HEK293 (cell line): ENCODE data around the gene STIP1.

Experiments
- CTCF ChIA-PET: fragments of 350-600 bp; formaldehyde crosslinking; extraction: SDS; loops from one replicate; lab custom pipeline; 2021; ENCODE audit warnings: antibody characterized with exemption; lab: Yijun Ruan, JAX
- POLR2A ChIA-PET: fragments of 300-600 bp; formaldehyde crosslinking; extraction: SDS; loops from one replicate; lab custom pipeline; 2020; ENCODE audit warnings: antibody characterized with exemption, inconsistent platforms; lab: Yijun Ruan, JAX
- H3K27ac ChIP-seq: fragments of 200-500 bp; sonication (Bioruptor generic); 2 replicates; pipeline ENCODE4 v1.5.1; 2014; ENCODE audit warnings: low read depth, low read length, control low read depth, inconsistent platforms; ENCODE audit errors: extremely low read depth
- H3K36me3 ChIP-seq, 2 experiments: fragments of 200-500 bp in 1 of 2; sonication (Bioruptor generic) in 1 of 2; 1 replicate in 1 of 2; 2 replicates in 1 of 2; pipeline ENCODE4 v1.5.1; 2014 to 2017; ENCODE audit warnings: inconsistent platforms in 2 of 2, low read length in 2 of 2; ENCODE audit not compliant: control insufficient read depth in 2 of 2, insufficient read depth in 1 of 2
- H3K4me1 ChIP-seq: fragments of 200-500 bp; sonication (Bioruptor generic); 2 replicates; pipeline ENCODE4 v1.5.1; 2014; ENCODE audit warnings: mild to moderate bottlenecking, low read length, inconsistent platforms; ENCODE audit not compliant: control insufficient read depth, insufficient read depth
- H3K4me3 ChIP-seq: 2 replicates; pipeline ENCODE4 v1.5.1; 2011; ENCODE audit warnings: low read depth, mild to moderate bottlenecking, control low read depth, low read length, moderate library complexity
- H3K9me3 ChIP-seq: fragments of 200-500 bp; sonication (Bioruptor generic); 2 replicates; pipeline ENCODE4 v1.5.1; 2014; ENCODE audit warnings: low read depth, low read length, inconsistent platforms; ENCODE audit not compliant: control insufficient read depth, insufficient read depth
- GLIS2 ChIP-seq: fragments of 450-650 bp; formaldehyde crosslinking; IDR thresholded peaks from 2 replicates; pipeline ENCODE4 v1.5.1; 2016; ENCODE audit warnings: missing biosample characterization, missing genetic modification characterization
- KLF8 ChIP-seq: fragments of 450-650 bp; formaldehyde crosslinking; IDR thresholded peaks from 2 replicates; pipeline ENCODE4 v1.5.1; 2016; ENCODE audit warnings: missing biosample characterization, missing genetic modification characterization
- ZBTB1 ChIP-seq: fragments of 450-650 bp; formaldehyde crosslinking; IDR thresholded peaks from 2 replicates; pipeline ENCODE4 v1.5.1; 2016; ENCODE audit warnings: missing biosample characterization, missing genetic modification characterization
- ZBTB48 ChIP-seq: fragments of 450-650 bp; formaldehyde crosslinking; IDR thresholded peaks from 2 replicates; pipeline ENCODE4 v1.5.1; 2016; ENCODE audit warnings: missing biosample characterization, missing genetic modification characterization
- ZBTB7A ChIP-seq: fragments of 450-650 bp; formaldehyde crosslinking; IDR thresholded peaks from 2 replicates; pipeline ENCODE4 v1.5.1; 2016; ENCODE audit warnings: low read depth, missing biosample characterization, missing genetic modification characterization
- ZIC2 ChIP-seq: fragments of 450-650 bp; formaldehyde crosslinking; IDR thresholded peaks from 2 replicates; pipeline ENCODE4 v1.5.1; 2016; ENCODE audit warnings: missing biosample characterization, missing genetic modification characterization
- ZNF514 ChIP-seq: fragments of 450-650 bp; formaldehyde crosslinking; IDR thresholded peaks from 2 replicates; pipeline ENCODE4 v1.5.1; 2016; ENCODE audit warnings: missing biosample characterization, missing genetic modification characterization
- ZNF600 ChIP-seq: fragments of 450-650 bp; formaldehyde crosslinking; IDR thresholded peaks from 2 replicates; pipeline ENCODE4 v1.5.1; 2016; ENCODE audit warnings: missing biosample characterization, missing genetic modification characterization
- ZNF610 ChIP-seq: fragments of 450-650 bp; formaldehyde crosslinking; IDR thresholded peaks from 2 replicates; pipeline ENCODE4 v1.5.1; 2016; ENCODE audit warnings: missing biosample characterization, missing genetic modification characterization, borderline replicate concordance
- ZNF791 ChIP-seq: fragments of 450-650 bp; formaldehyde crosslinking; IDR thresholded peaks from 2 replicates; pipeline ENCODE4 v1.5.1; 2016; ENCODE audit warnings: missing biosample characterization, missing genetic modification characterization
- ZSCAN30 ChIP-seq: fragments of 450-650 bp; IDR thresholded peaks from 2 replicates; pipeline ENCODE4 v1.5.1; 2018; ENCODE audit warnings: missing biosample characterization, mild to moderate bottlenecking, missing genetic modification characterization, moderate library complexity
- TF ChIP-seq, protein P1 (sequence below): fragments of 450-650 bp; formaldehyde crosslinking; IDR thresholded peaks from 2 replicates; pipeline ENCODE4 v1.5.1; 2016; ENCODE audit warnings: missing biosample characterization, missing genetic modification characterization
- TF ChIP-seq, protein P2 (sequence below): fragments of 450-650 bp; formaldehyde crosslinking; IDR thresholded peaks from 2 replicates; pipeline ENCODE4 v1.5.1; 2016; ENCODE audit warnings: missing biosample characterization, missing genetic modification characterization, low read depth
- TF ChIP-seq, protein P3 (sequence below): fragments of 450-650 bp; formaldehyde crosslinking; IDR thresholded peaks from 2 replicates; pipeline ENCODE4; 2016; ENCODE audit warnings: missing biosample characterization, missing genetic modification characterization
- TF ChIP-seq, protein P4 (sequence below): fragments of 450-650 bp; formaldehyde crosslinking; IDR thresholded peaks from 2 replicates; pipeline ENCODE4 v1.5.1; 2017; ENCODE audit warnings: missing biosample characterization, missing genetic modification characterization
- TF ChIP-seq, protein P5 (sequence below): fragments of 450-650 bp; formaldehyde crosslinking; IDR thresholded peaks from 2 replicates; pipeline ENCODE4 v1.5.1; 2016; ENCODE audit warnings: missing biosample characterization, missing genetic modification characterization
- TF ChIP-seq, protein P6 (sequence below): fragments of 450-650 bp; formaldehyde crosslinking; IDR thresholded peaks from 2 replicates; pipeline ENCODE4 v1.5.1; 2016; ENCODE audit warnings: missing biosample characterization, missing genetic modification characterization

Gene STIP1

DNA sequence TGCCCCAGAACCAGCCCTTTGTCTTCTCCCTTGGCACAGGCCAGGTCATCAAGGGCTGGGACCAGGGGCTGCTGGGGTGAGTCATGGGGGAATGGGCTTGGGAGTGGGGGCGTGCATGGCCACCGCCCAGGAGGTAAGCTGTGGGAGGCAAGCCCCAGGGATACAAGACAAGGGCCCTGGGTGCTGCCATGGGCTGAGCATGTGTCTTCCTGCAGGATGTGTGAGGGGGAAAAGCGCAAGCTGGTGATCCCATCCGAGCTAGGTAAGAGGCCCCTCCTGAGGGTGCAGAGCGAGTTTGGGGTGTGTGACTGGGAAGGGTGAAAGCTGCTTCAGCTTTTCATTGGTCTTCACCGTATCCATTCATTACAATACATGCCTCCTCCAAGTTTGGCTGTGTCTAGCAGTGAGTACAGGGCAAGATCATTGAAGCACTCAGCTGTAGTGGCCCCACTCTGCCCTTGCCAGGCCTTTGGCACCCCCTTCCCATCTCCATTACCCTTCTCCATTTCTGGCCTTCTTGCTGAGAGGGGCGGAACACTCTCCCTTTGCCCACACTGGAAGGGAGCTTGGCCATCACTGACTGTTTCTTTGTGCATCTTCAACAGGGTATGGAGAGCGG, 57.4 kb downstream of the STIP1 start (continued):
- TF ChIP-seq KLF8 (tag by site-specific recombination) = peak; percentile 28; the same call in 1 of the 2 replicates
- TF ChIP-seq GLIS2 = peak; percentile 49
- no peak for TF ChIP-seq ZBTB48 (tag by site-specific recombination)
- TF ChIP-seq, protein P1, sequence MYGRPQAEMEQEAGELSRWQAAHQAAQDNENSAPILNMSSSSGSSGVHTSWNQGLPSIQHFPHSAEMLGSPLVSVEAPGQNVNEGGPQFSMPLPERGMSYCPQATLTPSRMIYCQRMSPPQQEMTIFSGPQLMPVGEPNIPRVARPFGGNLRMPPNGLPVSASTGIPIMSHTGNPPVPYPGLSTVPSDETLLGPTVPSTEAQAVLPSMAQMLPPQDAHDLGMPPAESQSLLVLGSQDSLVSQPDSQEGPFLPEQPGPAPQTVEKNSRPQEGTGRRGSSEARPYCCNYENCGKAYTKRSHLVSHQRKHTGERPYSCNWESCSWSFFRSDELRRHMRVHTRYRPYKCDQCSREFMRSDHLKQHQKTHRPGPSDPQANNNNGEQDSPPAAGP (tag by site-specific recombination) = peak; percentile 23; the same call in 1 of the 2 replicates
- TF ChIP-seq ZNF600 (tag by site-specific recombination) = peak; percentile 73
- TF ChIP-seq ZNF791 (tag by site-specific recombination) = no peak
- no peak for TF ChIP-seq ZNF514
- TF ChIP-seq, protein P2, sequence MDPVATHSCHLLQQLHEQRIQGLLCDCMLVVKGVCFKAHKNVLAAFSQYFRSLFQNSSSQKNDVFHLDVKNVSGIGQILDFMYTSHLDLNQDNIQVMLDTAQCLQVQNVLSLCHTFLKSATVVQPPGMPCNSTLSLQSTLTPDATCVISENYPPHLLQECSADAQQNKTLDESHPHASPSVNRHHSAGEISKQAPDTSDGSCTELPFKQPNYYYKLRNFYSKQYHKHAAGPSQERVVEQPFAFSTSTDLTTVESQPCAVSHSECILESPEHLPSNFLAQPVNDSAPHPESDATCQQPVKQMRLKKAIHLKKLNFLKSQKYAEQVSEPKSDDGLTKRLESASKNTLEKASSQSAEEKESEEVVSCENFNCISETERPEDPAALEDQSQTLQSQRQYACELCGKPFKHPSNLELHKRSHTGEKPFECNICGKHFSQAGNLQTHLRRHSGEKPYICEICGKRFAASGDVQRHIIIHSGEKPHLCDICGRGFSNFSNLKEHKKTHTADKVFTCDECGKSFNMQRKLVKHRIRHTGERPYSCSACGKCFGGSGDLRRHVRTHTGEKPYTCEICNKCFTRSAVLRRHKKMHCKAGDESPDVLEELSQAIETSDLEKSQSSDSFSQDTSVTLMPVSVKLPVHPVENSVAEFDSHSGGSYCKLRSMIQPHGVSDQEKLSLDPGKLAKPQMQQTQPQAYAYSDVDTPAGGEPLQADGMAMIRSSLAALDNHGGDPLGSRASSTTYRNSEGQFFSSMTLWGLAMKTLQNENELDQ (tag by site-specific recombination) = no peak

DNA sequence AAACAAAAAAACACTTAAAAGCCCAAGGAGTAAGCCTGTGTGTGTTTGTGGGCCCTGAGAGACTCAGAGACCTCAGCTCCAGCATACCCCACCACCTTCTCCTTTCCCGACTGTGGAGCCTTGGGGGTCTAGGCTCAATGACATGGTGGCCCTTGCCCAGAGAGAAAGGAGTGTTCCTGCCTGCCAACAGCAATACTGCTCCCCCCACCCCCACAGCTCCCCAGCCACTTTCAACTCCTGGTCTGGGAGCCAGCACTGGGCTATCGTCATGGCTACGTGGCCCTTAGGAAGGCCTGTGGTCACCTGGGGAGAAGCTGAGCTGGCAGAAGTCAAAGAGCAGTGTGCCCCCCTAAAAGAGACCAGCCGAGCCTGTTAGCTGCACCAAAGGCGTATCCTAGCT, 58.1 kb downstream of the STIP1 start:
- CTCF ChIA-PET = interaction anchor here (0.5 to 2.2 kb wide), 7 partner anchors 11 to 62 kb away, joined by 3 to 13 read pairs (median 4); partner anchors contain the start of gene FERMT3
- Histone ChIP-seq H3K9me3 (no peaks in the 10 kb centered on the region), H3K4me3 (no peak overlapping the region), H3K27ac (no peak overlapping the region), H3K4me1 (no peaks in the 10 kb centered on the region), H3K36me3 (peaks cover 0 to 20% of the 10 kb centered on the region in 2 experiments; a peak in 1 of 3 replicates)
- TF ChIP-seq ZBTB1 (tag by site-specific recombination) (no peak), ZSCAN30 (tag by site-specific recombination) (no peak), ZBTB7A (tag by site-specific recombination) (no peak), ZNF610 (tag by site-specific recombination) (no peak), ZIC2 (tag by site-specific recombination) (no peak), GLIS2 (peak; percentile 68; the same call in 1 of the 2 replicates)
- TF ChIP-seq, protein P3, sequence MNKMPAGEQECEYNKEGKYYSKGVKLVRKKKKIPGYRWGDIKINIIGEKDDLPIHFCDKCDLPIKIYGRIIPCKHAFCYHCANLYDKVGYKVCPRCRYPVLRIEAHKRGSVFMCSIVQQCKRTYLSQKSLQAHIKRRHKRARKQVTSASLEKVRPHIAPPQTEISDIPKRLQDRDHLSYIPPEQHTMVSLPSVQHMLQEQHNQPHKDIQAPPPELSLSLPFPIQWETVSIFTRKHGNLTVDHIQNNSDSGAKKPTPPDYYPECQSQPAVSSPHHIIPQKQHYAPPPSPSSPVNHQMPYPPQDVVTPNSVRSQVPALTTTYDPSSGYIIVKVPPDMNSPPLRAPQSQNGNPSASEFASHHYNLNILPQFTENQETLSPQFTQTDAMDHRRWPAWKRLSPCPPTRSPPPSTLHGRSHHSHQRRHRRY (tag by site-specific recombination) = no peak
- TF ChIP-seq, protein P4, sequence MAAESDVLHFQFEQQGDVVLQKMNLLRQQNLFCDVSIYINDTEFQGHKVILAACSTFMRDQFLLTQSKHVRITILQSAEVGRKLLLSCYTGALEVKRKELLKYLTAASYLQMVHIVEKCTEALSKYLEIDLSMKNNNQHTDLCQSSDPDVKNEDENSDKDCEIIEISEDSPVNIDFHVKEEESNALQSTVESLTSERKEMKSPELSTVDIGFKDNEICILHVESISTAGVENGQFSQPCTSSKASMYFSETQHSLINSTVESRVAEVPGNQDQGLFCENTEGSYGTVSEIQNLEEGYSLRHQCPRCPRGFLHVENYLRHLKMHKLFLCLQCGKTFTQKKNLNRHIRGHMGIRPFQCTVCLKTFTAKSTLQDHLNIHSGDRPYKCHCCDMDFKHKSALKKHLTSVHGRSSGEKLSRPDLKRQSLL = 0 out of 2 replicates have a peak, but pooled peaks have one; percentile 18
- TF ChIP-seq, protein P5, sequence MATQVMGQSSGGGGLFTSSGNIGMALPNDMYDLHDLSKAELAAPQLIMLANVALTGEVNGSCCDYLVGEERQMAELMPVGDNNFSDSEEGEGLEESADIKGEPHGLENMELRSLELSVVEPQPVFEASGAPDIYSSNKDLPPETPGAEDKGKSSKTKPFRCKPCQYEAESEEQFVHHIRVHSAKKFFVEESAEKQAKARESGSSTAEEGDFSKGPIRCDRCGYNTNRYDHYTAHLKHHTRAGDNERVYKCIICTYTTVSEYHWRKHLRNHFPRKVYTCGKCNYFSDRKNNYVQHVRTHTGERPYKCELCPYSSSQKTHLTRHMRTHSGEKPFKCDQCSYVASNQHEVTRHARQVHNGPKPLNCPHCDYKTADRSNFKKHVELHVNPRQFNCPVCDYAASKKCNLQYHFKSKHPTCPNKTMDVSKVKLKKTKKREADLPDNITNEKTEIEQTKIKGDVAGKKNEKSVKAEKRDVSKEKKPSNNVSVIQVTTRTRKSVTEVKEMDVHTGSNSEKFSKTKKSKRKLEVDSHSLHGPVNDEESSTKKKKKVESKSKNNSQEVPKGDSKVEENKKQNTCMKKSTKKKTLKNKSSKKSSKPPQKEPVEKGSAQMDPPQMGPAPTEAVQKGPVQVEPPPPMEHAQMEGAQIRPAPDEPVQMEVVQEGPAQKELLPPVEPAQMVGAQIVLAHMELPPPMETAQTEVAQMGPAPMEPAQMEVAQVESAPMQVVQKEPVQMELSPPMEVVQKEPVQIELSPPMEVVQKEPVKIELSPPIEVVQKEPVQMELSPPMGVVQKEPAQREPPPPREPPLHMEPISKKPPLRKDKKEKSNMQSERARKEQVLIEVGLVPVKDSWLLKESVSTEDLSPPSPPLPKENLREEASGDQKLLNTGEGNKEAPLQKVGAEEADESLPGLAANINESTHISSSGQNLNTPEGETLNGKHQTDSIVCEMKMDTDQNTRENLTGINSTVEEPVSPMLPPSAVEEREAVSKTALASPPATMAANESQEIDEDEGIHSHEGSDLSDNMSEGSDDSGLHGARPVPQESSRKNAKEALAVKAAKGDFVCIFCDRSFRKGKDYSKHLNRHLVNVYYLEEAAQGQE (tag by site-specific recombination) = no peak
- TF ChIP-seq, protein P6, sequence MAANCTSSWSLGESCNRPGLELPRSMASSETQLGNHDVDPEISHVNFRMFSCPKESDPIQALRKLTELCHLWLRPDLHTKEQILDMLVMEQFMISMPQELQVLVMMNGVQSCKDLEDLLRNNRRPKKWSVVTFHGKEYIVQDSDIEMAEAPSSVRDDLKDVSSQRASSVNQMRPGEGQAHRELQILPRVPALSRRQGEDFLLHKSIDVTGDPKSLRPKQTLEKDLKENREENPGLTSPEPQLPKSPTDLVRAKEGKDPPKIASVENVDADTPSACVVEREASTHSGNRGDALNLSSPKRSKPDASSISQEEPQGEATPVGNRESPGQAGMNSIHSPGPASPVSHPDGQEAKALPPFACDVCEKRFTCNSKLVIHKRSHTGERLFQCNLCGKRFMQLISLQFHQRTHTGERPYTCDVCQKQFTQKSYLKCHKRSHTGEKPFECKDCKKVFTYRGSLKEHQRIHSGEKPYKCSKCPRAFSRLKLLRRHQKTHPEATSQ (tag by site-specific recombination) = no peak
- POLR2A ChIA-PET = interaction anchor here (0.8 to 7.2 kb wide), 11 partner anchors 8 to 73 kb away, joined by 3 to 96 read pairs (median 4); partner anchors contain the start of genes BAD, NUDT22, PRDX5 and STIP1
